Activated T-cell treated with anti-CD3 and anti-CD28 coated beads, Interleukin-2, amount 50 U/mL, for 72 hours (primary cell): ENCODE measurements around the gene PLIN3. TPM values are rescaled to one million over a fixed set of nuclear protein-coding genes. Genes with fewer than 3 reads are reported as not detected.
"Not testable (repeated sequence)": the region's sequence is repeated elsewhere in the genome, so short reads cannot be mapped to it uniquely, and the experiment has no call there.

ENCODE experiments used
- ATAC-seq, 2 donors: fragments of 150-1000 bp; cut with Tn5 transposase; replicated peaks in 1 of 2; 2 replicates each; pipeline ENCODE4 v1.10.0; 2021; ENCODE audit warnings: moderate library complexity in 2 of 2, mild to moderate bottlenecking in 1 of 2
- DNase-seq, 2 donors: peaks; one replicate each; pipeline ENCODE4 v3.0.0; 2021 to 2022; ENCODE audit warnings: mixed read lengths in 1 of 2
- H3K27ac Mint-ChIP-seq: one replicate; pipeline ENCODE4 v1.8.0; 2022; ENCODE audit warnings: mild to moderate bottlenecking, moderate library complexity, mixed read lengths
- H3K27me3 Mint-ChIP-seq: one replicate; pipeline ENCODE4 v1.8.0; 2022; ENCODE audit warnings: low read depth, mixed read lengths
- H3K36me3 Mint-ChIP-seq, 2 donors: one replicate each; pipeline ENCODE4 v1.8.0; 2022; ENCODE audit warnings: mixed read lengths in 2 of 2, mild to moderate bottlenecking in 1 of 2; ENCODE audit not compliant: insufficient read depth in 2 of 2
- H3K4me1 Mint-ChIP-seq: one replicate; pipeline ENCODE4 v1.8.0; 2022; ENCODE audit warnings: low read depth, mixed read lengths
- H3K4me3 Mint-ChIP-seq, 2 donors: one replicate each; pipeline ENCODE4 v1.8.0; 2022; ENCODE audit warnings: mild to moderate bottlenecking in 2 of 2, mixed read lengths in 2 of 2, moderate library complexity in 2 of 2
- H3K9me3 Mint-ChIP-seq, 2 donors: one replicate each; pipeline ENCODE4 v1.8.0; 2022; ENCODE audit warnings: mixed read lengths in 2 of 2
- total RNA-seq, 2 donors: library from RNA; stranded (reverse); gene quantifications; one replicate each; pipeline ENCODE4 v1.2.3, GENCODE V29; 2022

Gene PLIN3
- total RNA-seq, 2 donors from 2014 or later, result 43.7 to 44.6 TPM

- ATAC-seq (no peak), DNase-seq (no peak)
- peaks cover 0 to 13% of the 10 kb centered on the region in 2 donors for H3K36me3 Mint-ChIP-seq
- H3K4me3 Mint-ChIP-seq, result peak overlapping the region; percentile 69 to 76
- no peaks in the 10 kb centered on the region for H3K27me3 Mint-ChIP-seq
- H3K27ac Mint-ChIP-seq, result no peak overlapping the region
- H3K9me3 Mint-ChIP-seq, result no peaks in the 10 kb centered on the region
- peaks cover 44% of the 10 kb centered on the region for H3K4me1 Mint-ChIP-seq
Observed at GRCh38 chr19:4908781-4909155, 41.3 kb upstream of the PLIN3 start.

GRCh38 chr19:4908360-4908759, 40.9 kb upstream of the PLIN3 start:
- H3K4me3 Mint-ChIP-seq, result peak overlapping the region; percentile 69 to 76
- peaks cover 40% of the 10 kb centered on the region for H3K4me1 Mint-ChIP-seq
- ATAC-seq, result no peak
- peaks cover 0 to 12% of the 10 kb centered on the region in 2 donors for H3K36me3 Mint-ChIP-seq
- H3K27ac Mint-ChIP-seq, result no peak overlapping the region
- no peaks in the 10 kb centered on the region for H3K27me3 Mint-ChIP-seq
- DNase-seq, result no peak
- no peaks in the 10 kb centered on the region for H3K9me3 Mint-ChIP-seq

- Mint-ChIP-seq H3K4me3 (no peak overlapping the region), H3K27ac (no peak overlapping the region), H3K36me3 (peaks cover 0 to 8% of the 10 kb centered on the region in 2 donors), H3K4me1 (peaks cover 26% of the 10 kb centered on the region), H3K9me3 (no peaks in the 10 kb centered on the region), H3K27me3 (no peaks in the 10 kb centered on the region)
- no peak for DNase-seq
- no peak for ATAC-seq
Observed at GRCh38 chr19:4906963-4907362, 39.5 kb upstream of the PLIN3 start.

- no peak overlapping the region for H3K4me3 Mint-ChIP-seq
- H3K4me1 Mint-ChIP-seq, result peaks cover 11% of the 10 kb centered on the region
- H3K27ac Mint-ChIP-seq, result no peak overlapping the region
- H3K9me3 Mint-ChIP-seq, result no peaks in the 10 kb centered on the region
- no peaks in the 10 kb centered on the region for H3K27me3 Mint-ChIP-seq
- DNase-seq (no peak), ATAC-seq (no peak)
- no peaks in the 10 kb centered on the region for H3K36me3 Mint-ChIP-seq
Observed at GRCh38 chr19:4904481-4904880, 37.0 kb upstream of the PLIN3 start.

GRCh38 chr19:4902796-4903195, 35.3 kb upstream of the PLIN3 start, which contains the start of gene ARRDC5:
Gene ARRDC5 (minus strand): TSS chr19:4902896. CDS start chr19:4902825, 71 bp downstream.
- DNase-seq (no peak), ATAC-seq (no peak)
- no peak within 1 kb of the TSS for H3K27ac Mint-ChIP-seq
- H3K27me3 Mint-ChIP-seq, result no peaks in the 10 kb centered on the region
- H3K9me3 Mint-ChIP-seq, result no peaks in the 10 kb centered on the region
- H3K36me3 Mint-ChIP-seq, result no peaks in the 10 kb centered on the region
- H3K4me1 Mint-ChIP-seq, result peaks cover under 1% of the 10 kb centered on the region
- H3K4me3 Mint-ChIP-seq, result no peak within 1 kb of the TSS

DNA sequence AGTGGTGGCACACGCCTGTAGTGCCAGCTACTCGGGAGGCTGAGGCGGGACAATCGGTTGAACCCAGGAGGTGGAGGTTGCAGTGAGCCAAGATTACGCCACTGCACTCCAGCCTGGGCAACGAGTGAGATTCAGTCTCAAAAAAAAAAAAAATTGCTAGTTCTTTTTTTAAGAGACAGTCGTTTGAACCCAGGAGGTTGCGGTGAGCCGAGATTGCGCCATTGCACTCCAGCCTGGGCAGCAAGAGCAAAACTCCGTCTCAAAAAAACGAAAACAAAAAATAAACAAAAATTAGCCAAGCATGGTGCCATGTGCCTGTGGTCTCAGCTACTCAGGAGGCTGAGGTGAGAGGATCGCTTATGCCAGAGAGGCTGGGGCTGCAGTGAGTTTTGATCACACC, 33.4 kb upstream of the PLIN3 start:
- not testable (repeated sequence) for H3K9me3 Mint-ChIP-seq, H3K27me3 Mint-ChIP-seq, DNase-seq, H3K4me3 Mint-ChIP-seq, ATAC-seq, H3K4me1 Mint-ChIP-seq, H3K27ac Mint-ChIP-seq, H3K36me3 Mint-ChIP-seq

DNA sequence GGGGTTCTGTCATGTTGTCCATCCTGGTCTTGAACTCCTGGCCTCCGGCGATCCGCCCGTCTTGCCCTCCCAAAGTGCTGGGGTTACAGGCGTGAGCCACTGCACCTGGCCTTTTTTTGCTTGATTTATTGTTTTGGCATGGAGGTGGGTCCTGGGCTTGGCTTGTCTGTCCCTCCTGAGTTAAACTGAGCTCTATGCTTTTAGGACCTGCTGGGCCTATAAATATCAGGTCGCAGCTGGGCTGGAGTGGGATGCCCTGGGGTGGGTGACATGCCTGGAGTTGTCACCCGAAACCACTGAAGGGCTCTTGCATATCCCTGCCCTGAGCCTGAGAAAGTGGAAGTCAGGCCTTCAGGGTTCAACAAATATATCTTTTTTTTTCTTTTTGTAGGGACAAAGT, 29.7 kb upstream of the PLIN3 start:
- Mint-ChIP-seq H3K36me3 (no peaks in the 10 kb centered on the region), H3K27me3 (no peaks in the 10 kb centered on the region), H3K4me3 (no peak overlapping the region), H3K27ac (no peak overlapping the region), H3K9me3 (no peaks in the 10 kb centered on the region), H3K4me1 (no peaks in the 10 kb centered on the region)
- DNase-seq (no peak), ATAC-seq (no peak)

GRCh38 chr19:4896372-4896771, 28.9 kb upstream of the PLIN3 start:
- H3K9me3 Mint-ChIP-seq, result no peaks in the 10 kb centered on the region
- no peak for DNase-seq

DNA sequence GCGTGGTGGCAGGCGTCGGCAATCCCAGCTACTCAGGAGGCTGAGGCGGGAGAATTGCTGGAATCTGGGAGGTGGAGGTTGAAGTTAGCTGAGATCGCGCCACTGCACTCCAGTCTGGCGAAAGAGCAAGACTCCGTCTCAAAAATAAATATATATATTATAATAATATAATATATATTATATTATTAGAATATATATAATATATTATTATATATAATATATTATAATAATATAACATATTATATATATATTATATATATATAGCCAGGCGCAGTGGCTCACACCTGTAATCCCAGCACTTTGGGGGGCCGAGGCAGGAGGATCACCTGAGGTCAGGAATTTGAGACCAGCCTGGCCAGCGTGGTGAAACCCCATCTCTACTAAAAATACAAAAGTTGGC, 25.5 kb upstream of the PLIN3 start:
- not testable (repeated sequence) for DNase-seq, H3K4me1 Mint-ChIP-seq, H3K27ac Mint-ChIP-seq, ATAC-seq, H3K9me3 Mint-ChIP-seq, H3K4me3 Mint-ChIP-seq, H3K36me3 Mint-ChIP-seq, H3K27me3 Mint-ChIP-seq

More at GRCh38 chr19:4896372-4896771, 28.9 kb upstream of the PLIN3 start:
- H3K27me3 Mint-ChIP-seq, result no peaks in the 10 kb centered on the region
- H3K4me1 Mint-ChIP-seq, result no peaks in the 10 kb centered on the region
- no peaks in the 10 kb centered on the region for H3K36me3 Mint-ChIP-seq
- no peak overlapping the region for H3K4me3 Mint-ChIP-seq
- H3K27ac Mint-ChIP-seq, result no peak overlapping the region
- no peak for ATAC-seq

GRCh38 chr19:4891066-4891465, 23.6 kb upstream of the PLIN3 start:
- Mint-ChIP-seq H3K36me3 (no peaks in the 10 kb centered on the region), H3K4me1 (no peaks in the 10 kb centered on the region), H3K9me3 (no peaks in the 10 kb centered on the region), H3K27ac (no peak overlapping the region), H3K4me3 (no peak overlapping the region), H3K27me3 (no peaks in the 10 kb centered on the region)
- no peak for ATAC-seq
- DNase-seq, result no peak

DNA sequence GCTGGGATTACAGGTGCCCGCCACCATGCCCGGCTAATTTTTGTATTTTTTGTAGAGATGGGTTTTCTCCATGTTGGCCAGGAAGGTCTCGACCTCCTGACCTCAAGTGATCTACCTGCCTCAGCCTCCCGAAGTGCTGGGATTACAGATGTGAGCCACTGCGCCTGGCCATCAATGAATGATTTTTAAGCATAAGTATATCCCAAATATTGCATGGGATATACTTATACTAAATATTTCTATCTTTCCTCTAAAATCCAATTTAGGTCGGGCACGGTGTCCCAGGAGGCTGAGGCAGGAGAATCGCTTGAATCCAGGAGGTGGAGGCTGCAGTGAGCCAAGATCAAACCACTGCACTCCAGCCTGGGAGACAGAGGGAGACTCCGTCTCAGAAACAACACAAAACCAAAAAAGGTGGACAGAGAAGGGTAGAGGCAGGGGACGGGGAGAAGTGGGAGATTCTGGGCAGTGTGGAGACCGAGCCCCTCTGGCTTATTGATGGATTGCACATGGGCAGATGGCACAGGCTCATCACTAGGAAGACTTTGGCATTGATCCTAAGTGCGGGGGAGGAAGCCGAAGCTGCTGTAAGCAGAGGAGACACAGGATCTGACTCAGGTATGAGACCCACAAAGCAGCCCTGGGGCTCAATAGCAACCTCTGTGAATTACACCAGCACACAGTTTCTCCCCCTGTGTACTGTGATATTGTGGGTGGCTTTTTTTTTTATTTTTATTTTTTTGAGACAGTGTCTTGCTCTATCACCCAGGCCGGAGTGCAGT, 21.8 kb upstream of the PLIN3 start:
- H3K36me3 Mint-ChIP-seq, result no peaks in the 10 kb centered on the region
- no peaks in the 10 kb centered on the region for H3K27me3 Mint-ChIP-seq
- H3K27ac Mint-ChIP-seq, result no peak overlapping the region
- no peaks in the 10 kb centered on the region for H3K4me1 Mint-ChIP-seq
- no peaks in the 10 kb centered on the region for H3K9me3 Mint-ChIP-seq
- ATAC-seq (no peak), DNase-seq (no peak)
- H3K4me3 Mint-ChIP-seq, result no peak overlapping the region

DNA sequence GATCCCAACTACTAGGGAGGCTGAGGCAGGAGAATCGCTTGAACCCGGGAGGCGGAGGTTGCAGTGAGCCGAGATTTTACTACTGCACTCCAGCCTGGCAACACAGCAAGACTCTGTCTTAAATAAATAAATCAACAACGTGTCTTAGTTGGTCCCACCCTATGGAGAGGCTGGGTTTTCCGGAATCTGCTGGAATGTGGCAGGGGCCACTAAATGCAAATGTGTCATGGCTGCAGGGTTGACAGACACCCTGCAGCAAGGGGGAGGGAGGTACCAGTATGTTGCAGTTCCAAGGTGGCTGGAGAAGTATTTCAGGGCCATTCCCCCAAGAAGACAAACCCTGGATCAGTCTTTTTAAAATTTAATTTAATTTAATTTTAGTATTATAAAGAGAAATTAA, 20.3 kb upstream of the PLIN3 start:
- not testable (repeated sequence) for H3K27me3 Mint-ChIP-seq, H3K4me1 Mint-ChIP-seq, DNase-seq, H3K27ac Mint-ChIP-seq, ATAC-seq, H3K9me3 Mint-ChIP-seq, H3K4me3 Mint-ChIP-seq, H3K36me3 Mint-ChIP-seq

- not testable (repeated sequence) for H3K4me1 Mint-ChIP-seq, H3K27me3 Mint-ChIP-seq, H3K36me3 Mint-ChIP-seq, ATAC-seq, H3K9me3 Mint-ChIP-seq, H3K4me3 Mint-ChIP-seq, DNase-seq, H3K27ac Mint-ChIP-seq
Observed at GRCh38 chr19:4884993-4885392, 17.5 kb upstream of the PLIN3 start.

DNA sequence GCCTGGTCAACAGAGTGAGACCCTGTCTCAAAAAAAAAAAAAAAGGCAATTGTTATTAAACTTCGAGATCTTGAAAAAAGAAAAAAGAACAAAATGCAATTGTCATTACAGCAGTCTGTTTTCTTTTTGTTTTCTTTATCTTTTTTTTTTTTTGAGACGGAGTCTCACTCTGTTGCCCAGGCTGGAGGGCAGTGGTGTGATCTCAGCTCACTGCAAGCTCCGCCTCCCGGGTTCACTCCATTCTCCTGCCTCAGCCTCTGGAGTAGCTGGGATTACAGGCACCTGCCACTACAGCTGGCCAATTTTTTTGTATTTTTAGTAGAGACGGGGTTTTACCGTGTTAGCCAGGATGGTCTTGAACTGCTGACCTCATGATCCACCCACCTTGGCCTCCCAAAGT, 15.4 kb upstream of the PLIN3 start:
- H3K36me3 Mint-ChIP-seq, ATAC-seq, H3K27ac Mint-ChIP-seq, DNase-seq, H3K4me1 Mint-ChIP-seq, H3K4me3 Mint-ChIP-seq, H3K27me3 Mint-ChIP-seq, H3K9me3 Mint-ChIP-seq: not testable (repeated sequence)
